Measurements from ENCODE around the gene LFNG.

- TF ChIP-seq HDGF (IDR thresholded peaks at IDR 0.05; ENCODE audit: borderline replicate concordance) (no peak), SP1 (IDR thresholded peaks at IDR 0.05) (no peak), LEF1 (IDR thresholded peaks at IDR 0.05; ENCODE audit: borderline replicate concordance) (no peak), BHLHE40 (IDR thresholded peaks at IDR 0.05; ENCODE audit: borderline replicate concordance) (no peak), SUZ12 (IDR thresholded peaks at IDR 0.05) (no peak), L3MBTL2 (conservative IDR thresholded peaks at IDR 0.05) (no peak), FOXK2 (IDR thresholded peaks at IDR 0.05) (no peak), PKNOX1 (IDR thresholded peaks at IDR 0.05) (no peak), ARNT (IDR thresholded peaks at IDR 0.05) (no peak), FOXM1 (IDR thresholded peaks at IDR 0.05; ENCODE audit: borderline replicate concordance) (no peak), FOXA1 (IDR thresholded peaks at IDR 0.05) (no peak), TARDBP (IDR thresholded peaks at IDR 0.05) (no peak), ELF4 (IDR thresholded peaks at IDR 0.05) (no peak), CTBP1 (IDR thresholded peaks at IDR 0.05; ENCODE audit: borderline replicate concordance) (no peak)
Observed at GRCh38 chr7:2475678-2476015, 43.9 kb upstream of the LFNG start.

Measured in HEK293T (cell line).